IPS-18c (cell line): ENCODE results near the gene PHB1.

Experiments
- H3K4me3 ChIP-seq: 2 replicates; pipeline ENCODE4 v1.7.0; 2013; ENCODE audit warnings: low read depth, mild to moderate bottlenecking, low read length, moderate library complexity; ENCODE audit not compliant: insufficient read depth
- H3K9me3 ChIP-seq: one replicate; pipeline ENCODE4 v1.6.1; 2013; ENCODE audit warnings: mild to moderate bottlenecking, low read length, moderate library complexity; ENCODE audit not compliant: control insufficient read depth, insufficient read depth

The PHB1 gene

DNA sequence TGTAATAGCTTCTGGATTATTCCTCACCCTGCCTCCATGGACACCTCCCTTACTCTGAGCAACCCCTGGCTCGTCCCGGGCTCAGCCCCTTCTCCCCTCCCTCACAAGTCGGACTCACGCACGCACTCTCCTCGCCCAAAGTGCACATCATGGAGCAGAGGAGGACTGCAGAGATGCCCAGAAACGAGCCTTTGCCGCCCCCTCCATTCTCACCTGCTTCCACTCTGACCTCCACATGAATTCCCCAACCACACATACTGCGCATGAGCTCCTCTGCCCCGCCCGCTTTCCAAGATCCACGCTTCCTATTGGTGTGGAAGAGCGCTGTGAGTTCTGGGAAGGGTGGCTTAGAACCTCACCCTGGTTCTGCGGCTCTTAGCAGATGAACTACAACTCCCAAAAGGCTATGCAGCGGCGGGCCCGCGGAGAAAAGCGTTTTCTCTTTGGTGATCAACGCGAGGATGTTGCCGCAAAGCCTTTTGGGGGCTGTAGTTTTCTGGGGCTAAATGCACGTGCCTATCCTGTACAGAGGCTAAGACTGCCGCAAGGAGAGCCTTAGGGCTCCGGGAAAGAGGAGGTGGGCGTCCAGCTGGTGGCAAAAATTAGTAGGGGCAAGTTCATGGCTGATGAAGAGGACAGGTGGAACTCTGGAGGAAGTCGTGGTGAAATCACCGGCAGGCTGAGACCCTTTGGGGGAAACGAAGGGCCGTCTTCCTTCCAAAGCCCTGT is at the start of gene PHB1:
PHB1 (minus strand) TSS at position 261 of the 729 bp plus-strand sequence. CDS start 1,618 bp downstream, outside the sequence.
- Histone ChIP-seq H3K4me3 (peak within 1 kb of the TSS; percentile 81), H3K9me3 (peaks cover 5% of the 10 kb centered on the region)

DNA sequence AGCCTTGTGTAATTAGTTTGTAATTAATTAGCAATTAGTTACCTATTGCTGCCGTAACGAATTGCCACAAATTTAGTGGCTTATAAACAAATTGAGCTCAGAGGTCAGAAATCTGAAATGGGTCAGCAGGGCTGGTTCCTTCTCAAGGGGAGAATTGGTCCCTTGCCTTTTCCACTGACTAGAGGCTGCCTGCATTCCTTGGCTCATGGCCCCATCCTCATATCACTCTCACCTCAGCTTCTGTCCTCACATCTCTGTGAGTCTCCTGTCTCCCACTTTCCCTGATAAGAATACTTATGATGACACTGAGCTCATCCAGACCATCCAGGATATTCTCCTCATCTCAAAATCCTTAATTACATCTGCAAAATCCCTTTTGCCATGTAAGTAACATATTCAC is 49.4 kb upstream of the PHB1 start:
- no peak overlapping the region for H3K4me3 ChIP-seq
- H3K9me3 ChIP-seq = peaks cover 3% of the 10 kb centered on the region

DNA sequence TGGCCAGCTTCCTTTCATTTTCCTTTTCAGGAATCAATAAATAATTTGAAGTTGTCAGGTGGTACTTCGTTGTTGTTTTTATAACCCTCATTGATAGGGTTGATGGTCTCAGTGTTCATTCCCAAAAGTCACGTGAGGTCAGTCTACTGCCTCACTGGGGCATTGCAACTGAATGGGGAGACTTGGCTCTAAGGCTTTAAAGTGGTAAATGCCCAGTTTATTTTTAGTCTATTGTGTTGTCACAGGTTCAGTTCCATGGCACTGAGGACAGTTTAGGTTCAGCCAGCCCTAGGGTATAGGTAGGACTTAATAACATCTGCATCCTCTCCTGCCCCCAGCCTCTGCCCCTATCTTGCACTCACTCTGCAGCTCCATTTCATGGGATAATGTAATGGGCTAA is 46.9 kb upstream of the PHB1 start:
- H3K9me3 ChIP-seq = peaks cover 3% of the 10 kb centered on the region
- H3K4me3 ChIP-seq = no peak overlapping the region

DNA sequence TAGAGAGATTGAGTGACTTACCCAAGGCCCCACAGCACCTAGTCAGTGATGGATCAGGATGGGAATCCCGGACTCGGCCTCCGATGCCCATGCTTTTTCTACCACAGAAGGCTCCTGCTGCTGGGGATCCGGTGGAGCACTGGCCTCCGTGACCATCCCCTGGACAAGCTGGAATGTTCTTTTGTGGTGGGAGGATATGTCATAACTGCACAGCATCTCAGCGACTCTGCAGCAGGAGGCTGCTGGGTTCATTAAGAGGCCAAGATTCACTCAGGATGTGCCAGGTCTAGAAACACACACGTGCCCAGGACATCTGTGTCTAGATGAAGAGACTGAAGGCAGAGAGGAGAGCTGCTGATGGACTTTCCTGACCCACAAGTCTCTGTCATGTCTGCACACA is 45.7 kb upstream of the PHB1 start:
- no peaks in the 10 kb centered on the region for H3K9me3 ChIP-seq
- H3K4me3 ChIP-seq = no peak overlapping the region

DNA sequence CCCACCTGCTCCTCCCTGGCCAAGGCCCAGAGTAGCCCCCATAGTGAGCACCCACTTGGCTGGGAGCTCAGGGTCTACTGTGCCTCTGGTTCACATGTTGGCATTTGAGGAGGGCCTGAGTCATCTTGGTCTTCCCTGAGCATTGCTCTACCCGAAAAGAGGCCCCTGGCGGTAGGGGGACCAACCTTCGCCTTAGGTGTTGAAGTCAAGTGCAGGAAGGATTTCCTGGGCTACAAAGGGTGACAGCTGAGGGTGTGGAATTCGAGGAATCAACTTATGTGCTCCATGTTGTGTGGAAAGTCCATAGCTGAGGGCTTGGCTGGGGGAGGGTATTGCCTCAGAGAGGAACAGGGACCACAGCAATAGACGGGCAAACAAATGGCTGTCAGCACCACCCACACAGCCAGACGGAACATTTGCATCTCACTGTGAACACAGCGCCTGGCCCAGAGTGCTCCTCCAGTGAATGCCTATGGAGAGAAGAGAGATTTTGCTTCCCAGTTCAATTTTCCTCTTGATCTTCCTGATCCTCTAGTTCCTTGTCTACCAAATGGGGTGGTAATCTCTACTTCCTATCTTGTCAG is 44.8 kb upstream of the PHB1 start:
- H3K9me3 ChIP-seq = no peaks in the 10 kb centered on the region
- H3K4me3 ChIP-seq = 0 out of 2 replicates have a peak overlapping the region, but pooled peaks have one; percentile 11

DNA sequence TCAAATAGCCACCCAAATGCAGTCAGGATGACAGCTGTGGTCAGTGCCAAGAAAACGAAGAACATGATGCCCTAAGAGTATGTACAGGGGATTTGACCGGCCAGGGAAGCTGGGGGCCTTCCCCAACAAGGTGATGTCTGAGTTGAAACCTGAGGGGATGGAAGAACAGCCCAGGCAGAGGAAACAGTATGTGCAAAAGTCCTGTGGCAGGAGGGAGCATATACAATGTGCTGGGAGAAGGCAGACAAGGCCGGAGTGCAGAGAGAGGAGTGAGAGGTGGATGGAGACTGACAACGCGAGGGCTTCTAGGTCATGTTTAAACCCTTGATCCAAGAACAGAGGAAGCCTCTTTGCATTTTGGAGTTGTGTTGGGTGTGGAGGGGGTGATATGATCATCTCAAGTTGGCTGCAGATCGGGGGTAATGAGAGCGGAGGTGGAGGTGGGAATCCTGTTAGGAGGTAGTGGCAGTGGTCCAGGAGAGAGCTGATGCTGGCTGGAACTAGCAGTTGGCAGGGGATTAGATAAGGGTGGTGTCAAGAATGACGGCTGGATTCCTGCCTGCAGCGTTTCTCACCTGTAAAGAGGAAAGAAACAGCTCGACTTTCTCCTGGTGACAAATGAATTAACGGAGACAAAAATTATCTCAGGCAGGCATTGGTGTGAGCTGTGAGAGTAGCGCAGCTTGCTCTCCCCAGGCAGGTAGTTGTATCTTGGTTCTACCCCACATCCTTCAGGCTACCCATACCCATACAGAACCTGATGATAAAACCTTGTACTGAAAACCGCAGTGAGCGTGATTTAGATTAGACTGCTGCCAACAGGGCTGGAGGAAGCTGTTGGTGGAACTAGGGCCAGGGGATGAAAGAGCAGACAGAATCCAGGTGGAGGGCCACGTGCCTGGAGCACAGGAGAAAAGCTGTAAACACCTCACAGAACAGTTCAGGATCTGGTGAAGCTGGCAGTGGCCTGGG is 43.2 kb upstream of the PHB1 start:
- H3K4me3 ChIP-seq = no peak overlapping the region

DNA sequence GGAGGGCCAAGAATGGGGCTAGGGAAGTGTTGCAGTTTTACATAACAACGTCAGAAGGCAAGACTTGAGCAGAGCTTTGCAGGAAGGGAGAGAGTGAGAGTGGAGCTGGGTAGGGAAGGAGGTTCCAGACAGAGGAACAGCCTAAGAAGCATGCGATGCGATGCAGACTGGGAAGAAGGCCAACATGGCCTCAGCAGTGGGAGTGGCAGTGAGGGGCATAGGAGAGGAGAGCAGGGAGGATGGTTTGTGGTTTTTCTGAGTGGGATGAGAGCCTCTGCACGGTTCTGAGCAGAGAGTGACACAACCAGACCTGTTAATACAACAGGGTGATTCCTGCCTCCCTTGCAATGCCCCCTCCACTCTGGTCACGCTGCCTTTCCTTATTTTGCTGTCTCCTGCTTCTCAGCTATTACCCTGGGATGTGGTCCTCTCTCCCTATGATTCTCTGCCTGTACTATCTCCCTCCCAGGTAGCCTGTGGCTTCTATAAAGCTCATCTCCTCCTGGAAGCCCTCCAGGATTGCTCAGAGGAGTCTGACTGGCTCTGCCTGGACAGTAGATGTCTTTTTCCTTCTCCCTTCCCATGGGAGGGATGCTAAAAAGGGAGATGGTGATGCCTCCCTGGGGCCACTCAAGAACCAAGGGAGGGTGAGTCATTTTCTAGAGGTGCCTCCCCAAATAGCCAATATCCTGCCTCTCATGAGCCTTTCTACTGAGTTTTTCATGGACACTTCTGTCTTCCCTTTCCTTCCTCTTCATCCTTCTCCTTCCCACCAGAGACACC is 41.7 kb upstream of the PHB1 start:
- no peak overlapping the region for H3K4me3 ChIP-seq
- no peaks in the 10 kb centered on the region for H3K9me3 ChIP-seq

More for the DNA sequence above, 43.2 kb upstream of the PHB1 start:
- no peaks in the 10 kb centered on the region for H3K9me3 ChIP-seq

DNA sequence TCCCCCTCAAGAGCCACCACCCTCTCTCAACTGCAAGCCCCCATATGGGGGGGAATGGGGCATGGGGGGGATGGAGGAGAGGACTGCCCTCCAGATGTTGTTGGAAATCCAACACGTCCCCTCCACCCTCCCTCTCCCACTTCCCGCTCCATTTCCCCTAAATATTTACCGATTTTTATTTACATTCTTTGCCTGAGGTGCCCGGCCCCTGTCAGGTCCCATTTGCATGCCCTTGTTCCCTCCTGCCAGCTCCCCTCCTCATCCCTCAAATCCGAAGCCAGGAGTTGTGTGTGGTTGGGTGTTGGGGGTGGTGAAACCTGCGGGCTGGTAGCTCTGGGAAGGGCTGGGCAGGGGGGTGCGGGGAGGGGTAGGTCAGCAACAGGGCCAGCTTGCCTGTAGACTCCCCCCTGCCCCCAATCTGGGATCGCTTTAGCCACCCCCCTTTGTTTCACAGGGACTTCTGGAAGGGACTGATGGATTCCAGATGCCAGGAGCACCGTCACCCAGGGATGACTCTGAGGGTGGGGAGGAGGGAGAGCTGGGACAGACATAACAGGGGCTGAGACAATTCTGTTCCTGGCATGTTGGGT is 40.7 kb upstream of the PHB1 start:
- H3K4me3 ChIP-seq = no peak overlapping the region

DNA sequence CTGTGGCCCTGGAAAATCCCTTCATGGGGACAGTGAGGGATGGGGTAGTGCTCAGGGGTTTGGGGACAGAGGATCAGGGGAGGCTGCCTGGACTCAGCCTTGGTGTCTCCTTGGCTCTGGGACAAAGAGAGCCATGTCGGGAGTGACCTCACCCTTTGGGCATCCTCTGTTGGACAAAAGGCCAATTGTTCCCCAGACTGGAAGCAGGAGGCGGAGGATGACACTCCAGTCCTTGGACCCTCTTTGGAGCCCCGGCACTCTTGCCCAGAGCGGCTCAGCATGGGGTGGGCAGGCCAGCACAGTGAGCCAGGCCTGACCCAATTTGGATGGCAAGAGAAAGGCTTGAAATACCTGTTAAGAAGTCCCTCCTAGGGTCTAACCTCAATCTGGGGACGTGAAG is 39.4 kb upstream of the PHB1 start:
- Histone ChIP-seq H3K4me3 (no peak overlapping the region), H3K9me3 (no peaks in the 10 kb centered on the region)

More for the DNA sequence above, 40.7 kb upstream of the PHB1 start:
- H3K9me3 ChIP-seq = no peaks in the 10 kb centered on the region

DNA sequence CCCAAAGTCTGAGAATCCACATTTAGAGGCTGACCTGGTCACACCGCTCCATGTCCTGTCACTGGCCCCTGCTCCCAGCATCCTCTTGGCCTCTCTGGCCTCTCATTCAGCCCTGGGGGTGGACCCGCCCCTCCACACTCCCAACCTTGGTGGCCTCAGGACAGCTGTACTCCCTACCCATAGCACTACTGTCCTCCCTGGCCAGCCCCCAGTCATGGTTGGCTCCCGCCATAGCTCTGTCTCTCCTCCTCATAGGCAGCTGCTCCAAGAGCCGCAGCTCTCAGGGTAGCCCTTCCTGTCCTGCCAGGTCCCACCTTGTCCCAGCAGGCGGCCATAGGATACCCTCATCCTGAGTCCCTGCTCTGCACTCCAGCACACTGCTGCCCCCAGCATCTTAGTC is 38.0 kb upstream of the PHB1 start:
- Histone ChIP-seq H3K9me3 (no peaks in the 10 kb centered on the region), H3K4me3 (no peak overlapping the region)

DNA sequence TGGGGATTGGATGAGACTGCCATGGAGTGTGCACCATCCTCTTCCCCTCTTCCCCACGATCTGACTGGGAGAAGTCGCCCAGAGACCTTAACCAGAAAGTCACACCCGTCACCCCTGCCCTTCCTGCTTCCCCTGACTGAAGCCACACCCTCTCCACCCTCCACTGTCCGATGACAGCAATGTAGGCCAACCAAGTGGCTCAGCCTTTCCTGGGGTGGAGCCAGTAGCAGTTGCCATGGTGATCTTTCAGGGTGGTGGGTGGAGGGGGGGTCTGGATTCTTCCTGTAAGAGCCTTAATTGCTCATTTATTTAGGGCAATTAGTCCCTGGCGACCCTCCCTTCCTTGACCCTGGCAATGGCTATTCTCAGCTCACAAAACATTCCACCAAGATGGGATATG is 37.5 kb upstream of the PHB1 start:
- Histone ChIP-seq H3K4me3 (no peak overlapping the region), H3K9me3 (no peaks in the 10 kb centered on the region)

DNA sequence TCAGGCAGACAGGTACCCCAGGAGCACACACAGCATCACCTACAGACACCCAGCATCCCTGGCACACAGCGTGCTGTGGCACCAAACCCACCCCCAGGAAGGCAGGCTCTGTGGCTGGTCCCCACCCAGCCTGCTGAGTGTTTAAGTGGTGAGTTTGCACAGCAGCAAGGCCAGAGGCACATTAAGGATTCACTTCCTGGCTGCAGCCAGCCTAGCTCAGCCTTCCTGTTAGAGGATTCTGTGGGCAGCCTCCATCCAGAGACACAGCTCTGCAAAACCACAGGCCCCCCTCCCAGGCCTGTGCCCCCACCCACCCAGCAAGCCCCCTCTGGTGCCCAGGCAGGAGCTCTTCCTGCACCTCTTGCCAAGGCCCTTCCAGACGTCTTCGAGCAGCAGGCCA is 36.1 kb upstream of the PHB1 start:
- H3K9me3 ChIP-seq = no peaks in the 10 kb centered on the region
- no peak overlapping the region for H3K4me3 ChIP-seq

DNA sequence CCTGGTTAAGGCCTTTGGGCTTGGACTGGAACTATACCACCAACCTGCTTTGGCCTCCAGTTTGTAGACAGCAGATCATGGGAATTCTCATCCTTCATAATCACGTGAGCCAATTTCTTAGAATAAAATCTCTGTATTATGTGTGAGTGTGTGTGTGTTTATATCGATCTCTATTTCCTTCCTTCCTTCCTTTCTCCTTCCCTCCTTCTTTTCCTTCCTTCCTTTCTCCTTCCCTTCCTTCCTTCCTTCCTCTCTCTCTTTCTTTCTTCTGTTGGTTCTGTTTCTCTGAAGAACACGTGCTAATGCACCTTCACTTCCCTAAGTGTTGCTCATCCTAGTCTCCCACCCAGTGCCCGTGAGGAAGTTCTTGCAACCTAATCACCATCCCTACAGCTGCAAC is 35.5 kb upstream of the PHB1 start:
- Histone ChIP-seq H3K4me3 (no peak overlapping the region), H3K9me3 (no peaks in the 10 kb centered on the region)

DNA sequence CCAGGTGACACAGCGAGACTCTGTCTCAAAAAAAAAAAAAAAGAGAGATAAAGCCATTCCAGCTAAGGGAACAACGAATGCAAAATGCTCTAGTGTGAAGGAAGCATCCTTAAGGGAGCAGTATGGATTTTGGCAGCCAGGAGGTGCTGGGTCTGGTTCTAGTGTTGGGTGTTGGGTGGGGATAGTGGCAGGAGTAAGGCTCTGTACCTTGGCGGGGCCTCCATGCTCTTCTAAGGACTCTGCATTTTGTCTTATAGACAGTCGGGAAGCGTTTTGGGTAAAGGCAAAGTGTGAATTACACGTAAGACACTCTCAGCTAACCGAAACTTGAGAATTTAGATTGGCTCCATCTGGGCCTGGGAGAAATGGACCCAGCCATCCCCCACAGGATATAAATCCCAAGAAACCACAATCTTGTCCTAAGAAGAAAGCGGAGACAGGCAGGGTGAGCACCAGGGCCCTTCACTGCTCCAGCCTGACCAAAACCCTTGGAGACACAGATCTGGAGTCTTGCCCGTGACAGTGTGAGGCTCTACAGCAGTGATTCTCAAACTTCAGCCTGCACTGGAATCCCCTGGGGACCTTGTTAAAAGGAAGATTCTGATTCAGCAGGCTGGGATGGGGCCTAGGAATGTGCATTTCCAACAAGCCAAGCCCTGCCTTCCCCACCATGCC is 33.1 kb upstream of the PHB1 start:
- Histone ChIP-seq H3K9me3 (peaks cover under 1% of the 10 kb centered on the region), H3K4me3 (no peak overlapping the region)

DNA sequence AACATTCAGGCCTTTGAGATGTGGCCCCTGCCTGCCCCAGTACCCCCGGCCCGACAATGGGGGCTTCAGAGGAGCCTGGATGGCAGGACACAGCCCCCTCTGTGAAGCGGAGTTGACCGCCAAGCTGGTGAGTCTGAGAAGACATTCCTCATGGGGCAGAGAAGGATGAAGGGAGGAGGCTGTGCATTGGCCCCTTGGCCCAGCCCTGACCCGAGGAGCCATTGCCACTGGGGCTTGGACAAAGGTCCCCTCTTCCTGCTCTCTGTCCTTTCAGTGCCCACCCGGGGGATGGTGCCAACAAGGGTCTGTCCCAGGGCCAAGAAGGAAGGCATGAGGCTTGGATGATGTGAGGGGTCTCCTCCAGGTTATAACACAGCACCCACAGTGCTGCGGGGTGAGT is 30.9 kb upstream of the PHB1 start:
- H3K4me3 ChIP-seq = no peak overlapping the region
- H3K9me3 ChIP-seq = peaks cover 2% of the 10 kb centered on the region

DNA sequence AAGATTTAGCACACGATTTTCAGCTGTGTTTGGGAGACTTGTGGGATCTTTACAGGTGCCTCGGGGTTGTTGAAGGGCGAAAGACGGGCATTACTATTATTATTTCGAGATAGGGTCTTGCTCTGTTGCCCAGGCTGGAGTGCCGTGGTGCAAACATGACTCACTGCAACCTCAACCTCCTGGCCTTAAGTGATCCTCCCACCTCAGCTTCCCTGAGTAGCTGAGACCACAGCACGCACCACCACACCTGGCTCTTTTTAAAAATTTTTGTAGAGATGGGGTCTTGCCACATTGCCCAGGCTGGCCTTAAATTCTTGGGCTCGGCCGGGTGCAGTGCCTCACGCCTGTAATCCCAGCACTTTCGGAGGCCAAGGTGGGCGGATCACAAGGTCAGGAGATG is 29.7 kb upstream of the PHB1 start:
- Histone ChIP-seq H3K4me3 (no peak overlapping the region), H3K9me3 (peaks cover 2% of the 10 kb centered on the region)
